ENCODE measurements around the gene RXFP1.

GRCh38 chr4:158625544-158625943 is 103.9 kb downstream of the RXFP1 start:
- TF ChIP-seq POLR2AphosphoS5 (IDR thresholded peaks at IDR 0.05; ENCODE audit: low read depth) (no peak), CTCF (IDR thresholded peaks at IDR 0.05; ENCODE audit: insufficient read depth, low read length) (no peak), REST (IDR thresholded peaks at IDR 0.05; ENCODE audit: insufficient replicate concordance, low read depth) (no peak)

Measured in HL-60 (cell line).